Measurements from ENCODE around the gene FBXL13. TPM values are rescaled to one million over a fixed set of nuclear protein-coding genes. Genes with fewer than 3 reads are reported as not detected.

FBXL13 gene
- total RNA-seq, 2 experiments from 2014 or later, result 1.6 to 2.0 TPM

GRCh38 chr7:103121641-103122040, 47.0 kb upstream of the FBXL13 start:
- ChIA-PET POLR2A (interaction anchor here (1.6 kb wide), 1 partner anchor 17 kb away, joined by 3 read pairs; no protein-coding TSS in a partner anchor), CTCF (ENCODE audit: unreplicated experiment) (no interaction called here)
- H3K79me2 ChIP-seq (ENCODE audit: insufficient read depth, low read depth, low read length), result no peaks in the 10 kb centered on the region
- no peaks in the 10 kb centered on the region for H4K20me1 ChIP-seq (ENCODE audit: insufficient read depth, low read length)
- H2AFZ ChIP-seq (ENCODE audit: low read length), result no peak overlapping the region
- H3K36me3 ChIP-seq (ENCODE audit: insufficient read depth, low read length), result peaks cover 59% of the 10 kb centered on the region
- no peak overlapping the region for H3K4me3 ChIP-seq (ENCODE audit: low read depth, low read length, poor library complexity, severe bottlenecking)
- no peaks in the 10 kb centered on the region for H3K4me1 ChIP-seq (ENCODE audit: insufficient read depth, low read length, poor library complexity, severe bottlenecking)
- H3K27ac ChIP-seq (ENCODE audit: low read depth, low read length, poor library complexity, severe bottlenecking), result no peak overlapping the region
- no TSS peak for BruUV-seq (replicated peaks)
- DNase-seq (ENCODE audit: low spot score), result no peak
- no peak overlapping the region for H3K4me2 ChIP-seq (ENCODE audit: low read length)
- TF ChIP-seq EZH2phosphoT487 (IDR thresholded peaks at IDR 0.05; ENCODE audit: borderline replicate concordance, low read depth, low read length) (no peak), CTCF (conservative IDR thresholded peaks at IDR 0.05; ENCODE audit: low read length) (no peak)
- no peaks in the 10 kb centered on the region for H3K9me2 ChIP-seq (ENCODE audit: insufficient read depth, low read length)
- intact Hi-C loops (cut with micrococcal nuclease; ENCODE audit: unreplicated experiment), result no loop called here
- H3K9me3 ChIP-seq (ENCODE audit: low read length), result no peaks in the 10 kb centered on the region

- TF ChIP-seq EZH2phosphoT487 (IDR thresholded peaks at IDR 0.05; ENCODE audit: borderline replicate concordance, low read depth, low read length) (no peak), CTCF (conservative IDR thresholded peaks at IDR 0.05; ENCODE audit: low read length) (no peak)
- H4K20me1 ChIP-seq (ENCODE audit: insufficient read depth, low read length), result no peaks in the 10 kb centered on the region
- no peak for DNase-seq (ENCODE audit: low spot score)
- H2AFZ ChIP-seq (ENCODE audit: low read length), result no peak overlapping the region
- H3K9me3 ChIP-seq (ENCODE audit: low read length), result no peaks in the 10 kb centered on the region
- H3K4me1 ChIP-seq (ENCODE audit: insufficient read depth, low read length, poor library complexity, severe bottlenecking), result no peaks in the 10 kb centered on the region
- no peak overlapping the region for H3K4me2 ChIP-seq (ENCODE audit: low read length)
- no peaks in the 10 kb centered on the region for H3K9me2 ChIP-seq (ENCODE audit: insufficient read depth, low read length)
- H3K36me3 ChIP-seq (ENCODE audit: insufficient read depth, low read length), result peaks cover 53% of the 10 kb centered on the region
- H3K27ac ChIP-seq (ENCODE audit: low read depth, low read length, poor library complexity, severe bottlenecking), result no peak overlapping the region
- BruUV-seq (replicated peaks), result no TSS peak
- ChIA-PET POLR2A (interaction anchor here (0.6 to 1.7 kb wide), 5 partner anchors 9 to 33 kb away, joined by 3 to 6 read pairs (median 3); no protein-coding TSS in a partner anchor), CTCF (ENCODE audit: unreplicated experiment) (no interaction called here)
- no peak overlapping the region for H3K4me3 ChIP-seq (ENCODE audit: low read depth, low read length, poor library complexity, severe bottlenecking)
- H3K79me2 ChIP-seq (ENCODE audit: insufficient read depth, low read depth, low read length), result no peaks in the 10 kb centered on the region
- intact Hi-C loops (cut with micrococcal nuclease; ENCODE audit: unreplicated experiment), result no loop called here
Measured at GRCh38 chr7:103120362-103120761, 45.8 kb upstream of the FBXL13 start.

- ChIA-PET POLR2A (interaction anchor here (0.6 to 1.7 kb wide), 4 partner anchors 9 to 33 kb away, joined by 3 to 6 read pairs (median 4); no protein-coding TSS in a partner anchor), CTCF (ENCODE audit: unreplicated experiment) (no interaction called here)
- TF ChIP-seq EZH2phosphoT487 (IDR thresholded peaks at IDR 0.05; ENCODE audit: borderline replicate concordance, low read depth, low read length) (no peak), CTCF (conservative IDR thresholded peaks at IDR 0.05; ENCODE audit: low read length) (no peak)
- Histone ChIP-seq H3K9me2 (ENCODE audit: insufficient read depth, low read length) (no peaks in the 10 kb centered on the region), H3K36me3 (ENCODE audit: insufficient read depth, low read length) (peaks cover 53% of the 10 kb centered on the region), H3K4me2 (ENCODE audit: low read length) (no peak overlapping the region), H3K79me2 (ENCODE audit: insufficient read depth, low read depth, low read length) (no peaks in the 10 kb centered on the region), H3K27ac (ENCODE audit: low read depth, low read length, poor library complexity, severe bottlenecking) (no peak overlapping the region), H2AFZ (ENCODE audit: low read length) (no peak overlapping the region), H3K9me3 (ENCODE audit: low read length) (no peaks in the 10 kb centered on the region), H4K20me1 (ENCODE audit: insufficient read depth, low read length) (no peaks in the 10 kb centered on the region), H3K4me1 (ENCODE audit: insufficient read depth, low read length, poor library complexity, severe bottlenecking) (no peaks in the 10 kb centered on the region), H3K4me3 (ENCODE audit: low read depth, low read length, poor library complexity, severe bottlenecking) (no peak overlapping the region)
- no TSS peak for BruUV-seq (replicated peaks)
- intact Hi-C loops (cut with micrococcal nuclease; ENCODE audit: unreplicated experiment), result no loop called here
- no peak for DNase-seq (ENCODE audit: low spot score)
Measured at GRCh38 chr7:103119791-103120291, 45.2 kb upstream of the FBXL13 start.

All from OCI-LY7 (cell line).